ENCODE results near the gene RPA1. TPM values are rescaled to one million over a fixed set of nuclear protein-coding genes. Genes with fewer than 3 reads are reported as not detected.
"Not testable (repeated sequence)": the region's sequence is repeated elsewhere in the genome, so short reads cannot be mapped to it uniquely, and the experiment has no call there.

Gene RPA1
- total RNA-seq, 1 experiment from 2014 or later = 49.4 TPM

GRCh38 chr17:1894753-1895339, 65.0 kb downstream of the RPA1 start:
- no peak for DNase-seq
- no peak overlapping the region for H3K4me3 ChIP-seq
- H3K27me3 ChIP-seq = no peaks in the 10 kb centered on the region
- no peaks in the 10 kb centered on the region for H3K9me3 ChIP-seq
- H3K36me3 ChIP-seq = peaks cover 12% of the 10 kb centered on the region

- not testable (repeated sequence) for DNase-seq, H3K9me3 ChIP-seq, H3K27me3 ChIP-seq, H3K4me3 ChIP-seq
- H3K36me3 ChIP-seq = peaks cover 12% of the 10 kb centered on the region
Measured at GRCh38 chr17:1895479-1895878, 65.7 kb downstream of the RPA1 start.

- H3K4me3 ChIP-seq = no peak overlapping the region
- no peaks in the 10 kb centered on the region for H3K9me3 ChIP-seq
- DNase-seq = no peak
- no peaks in the 10 kb centered on the region for H3K27me3 ChIP-seq
- peaks cover 9% of the 10 kb centered on the region; the same call in 1 of the 2 replicates for H3K36me3 ChIP-seq
Measured at GRCh38 chr17:1896243-1897104, 66.7 kb downstream of the RPA1 start.

- Histone ChIP-seq H3K27me3 (no peaks in the 10 kb centered on the region), H3K4me3 (no peak overlapping the region), H3K36me3 (peaks cover 9% of the 10 kb centered on the region; the same call in 1 of the 2 replicates), H3K9me3 (no peaks in the 10 kb centered on the region)
- no peak for DNase-seq
Measured at GRCh38 chr17:1897105-1897656, 67.4 kb downstream of the RPA1 start.

- H3K4me3 ChIP-seq = no peak overlapping the region
- H3K27me3 ChIP-seq = no peaks in the 10 kb centered on the region
- no peaks in the 10 kb centered on the region for H3K9me3 ChIP-seq
- no peak for DNase-seq
- peaks cover 2% of the 10 kb centered on the region; the same call in 1 of the 2 replicates for H3K36me3 ChIP-seq
Measured at GRCh38 chr17:1898332-1898731, 68.5 kb downstream of the RPA1 start.

- no peaks in the 10 kb centered on the region for H3K9me3 ChIP-seq
- no peak for DNase-seq
- no peak overlapping the region for H3K4me3 ChIP-seq
- no peaks in the 10 kb centered on the region for H3K27me3 ChIP-seq
- H3K36me3 ChIP-seq = peaks cover 2% of the 10 kb centered on the region; the same call in 1 of the 2 replicates
Measured at GRCh38 chr17:1898872-1899271, 69.1 kb downstream of the RPA1 start.

GRCh38 chr17:1899403-1900000, 69.7 kb downstream of the RPA1 start:
- peaks cover 2% of the 10 kb centered on the region; the same call in 1 of the 2 replicates for H3K36me3 ChIP-seq
- no peaks in the 10 kb centered on the region for H3K9me3 ChIP-seq
- no peak overlapping the region for H3K4me3 ChIP-seq
- H3K27me3 ChIP-seq = no peaks in the 10 kb centered on the region
- DNase-seq = no peak

- H3K36me3 ChIP-seq = no peaks in the 10 kb centered on the region
- no peak for DNase-seq
- no peak overlapping the region for H3K4me3 ChIP-seq
- H3K9me3 ChIP-seq = no peaks in the 10 kb centered on the region
- H3K27me3 ChIP-seq = no peaks in the 10 kb centered on the region
Measured at GRCh38 chr17:1904273-1905182, 74.7 kb downstream of the RPA1 start.

GRCh38 chr17:1905190-1905913, 75.5 kb downstream of the RPA1 start:
- no peak overlapping the region for H3K4me3 ChIP-seq
- no peaks in the 10 kb centered on the region for H3K36me3 ChIP-seq
- DNase-seq = no peak
- no peaks in the 10 kb centered on the region for H3K27me3 ChIP-seq
- H3K9me3 ChIP-seq = no peaks in the 10 kb centered on the region

GRCh38 chr17:1906662-1907101, 76.9 kb downstream of the RPA1 start:
- no peak overlapping the region for H3K4me3 ChIP-seq
- DNase-seq = no peak
- no peaks in the 10 kb centered on the region for H3K27me3 ChIP-seq
- H3K9me3 ChIP-seq = no peaks in the 10 kb centered on the region
- no peaks in the 10 kb centered on the region for H3K36me3 ChIP-seq

- DNase-seq = no peak
- H3K4me3 ChIP-seq = no peak overlapping the region
- H3K36me3 ChIP-seq = no peaks in the 10 kb centered on the region
- H3K9me3 ChIP-seq = no peaks in the 10 kb centered on the region
- no peaks in the 10 kb centered on the region for H3K27me3 ChIP-seq
Measured at GRCh38 chr17:1907216-1907631, 77.4 kb downstream of the RPA1 start.

- no peaks in the 10 kb centered on the region for H3K27me3 ChIP-seq
- no peaks in the 10 kb centered on the region for H3K9me3 ChIP-seq
- H3K36me3 ChIP-seq = no peaks in the 10 kb centered on the region
- no peak for DNase-seq
- no peak overlapping the region for H3K4me3 ChIP-seq
Measured at GRCh38 chr17:1907909-1908698, 78.3 kb downstream of the RPA1 start.

GRCh38 chr17:1908699-1909309, 79.0 kb downstream of the RPA1 start:
- no peaks in the 10 kb centered on the region for H3K9me3 ChIP-seq
- no peaks in the 10 kb centered on the region for H3K27me3 ChIP-seq
- H3K36me3 ChIP-seq = no peaks in the 10 kb centered on the region
- H3K4me3 ChIP-seq = no peak overlapping the region
- DNase-seq = peak; percentile 38

GRCh38 chr17:1909985-1910384, 80.2 kb downstream of the RPA1 start:
- Histone ChIP-seq H3K27me3 (no peaks in the 10 kb centered on the region), H3K36me3 (no peaks in the 10 kb centered on the region), H3K4me3 (no peak overlapping the region), H3K9me3 (no peaks in the 10 kb centered on the region)
- no peak for DNase-seq

GRCh38 chr17:1912146-1912545, 82.3 kb downstream of the RPA1 start:
- H3K27me3 ChIP-seq = no peaks in the 10 kb centered on the region
- H3K9me3 ChIP-seq = no peaks in the 10 kb centered on the region
- no peaks in the 10 kb centered on the region for H3K36me3 ChIP-seq
- H3K4me3 ChIP-seq = no peak overlapping the region
- DNase-seq = no peak
